Measurements from ENCODE around the gene TCEA3.

GRCh38 chr1:23362218-23362713, 62.3 kb downstream of the TCEA3 start:
- TF ChIP-seq CTCF (IDR thresholded peaks at IDR 0.05; ENCODE audit: insufficient read depth, low read depth, low read length) (no peak), EZH2 (IDR thresholded peaks at IDR 0.05; ENCODE audit: insufficient read depth, low read length) (no peak)

Data from astrocyte (in vitro differentiated cells and primary cell).